ENCODE data around the gene MEMO1.

The MEMO1 gene

GRCh38 chr2:31937741-31938140 is 73.1 kb downstream of the MEMO1 start:
- TF ChIP-seq, protein P1, sequence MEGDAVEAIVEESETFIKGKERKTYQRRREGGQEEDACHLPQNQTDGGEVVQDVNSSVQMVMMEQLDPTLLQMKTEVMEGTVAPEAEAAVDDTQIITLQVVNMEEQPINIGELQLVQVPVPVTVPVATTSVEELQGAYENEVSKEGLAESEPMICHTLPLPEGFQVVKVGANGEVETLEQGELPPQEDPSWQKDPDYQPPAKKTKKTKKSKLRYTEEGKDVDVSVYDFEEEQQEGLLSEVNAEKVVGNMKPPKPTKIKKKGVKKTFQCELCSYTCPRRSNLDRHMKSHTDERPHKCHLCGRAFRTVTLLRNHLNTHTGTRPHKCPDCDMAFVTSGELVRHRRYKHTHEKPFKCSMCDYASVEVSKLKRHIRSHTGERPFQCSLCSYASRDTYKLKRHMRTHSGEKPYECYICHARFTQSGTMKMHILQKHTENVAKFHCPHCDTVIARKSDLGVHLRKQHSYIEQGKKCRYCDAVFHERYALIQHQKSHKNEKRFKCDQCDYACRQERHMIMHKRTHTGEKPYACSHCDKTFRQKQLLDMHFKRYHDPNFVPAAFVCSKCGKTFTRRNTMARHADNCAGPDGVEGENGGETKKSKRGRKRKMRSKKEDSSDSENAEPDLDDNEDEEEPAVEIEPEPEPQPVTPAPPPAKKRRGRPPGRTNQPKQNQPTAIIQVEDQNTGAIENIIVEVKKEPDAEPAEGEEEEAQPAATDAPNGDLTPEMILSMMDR (conservative IDR thresholded peaks at IDR 0.05; ENCODE audit: low read depth, low read length), result no peak
- DNase-seq (ENCODE audit: low read depth), result no peak
- no peak overlapping the region for H3K4me3 ChIP-seq (ENCODE audit: low read length)

GRCh38 chr2:31935370-31935769 is 75.4 kb downstream of the MEMO1 start:
- TF ChIP-seq, protein P1 (conservative IDR thresholded peaks at IDR 0.05; ENCODE audit: low read depth, low read length), result no peak
- DNase-seq (ENCODE audit: low read depth), result no peak
- no peak overlapping the region for H3K4me3 ChIP-seq (ENCODE audit: low read length)

DNA sequence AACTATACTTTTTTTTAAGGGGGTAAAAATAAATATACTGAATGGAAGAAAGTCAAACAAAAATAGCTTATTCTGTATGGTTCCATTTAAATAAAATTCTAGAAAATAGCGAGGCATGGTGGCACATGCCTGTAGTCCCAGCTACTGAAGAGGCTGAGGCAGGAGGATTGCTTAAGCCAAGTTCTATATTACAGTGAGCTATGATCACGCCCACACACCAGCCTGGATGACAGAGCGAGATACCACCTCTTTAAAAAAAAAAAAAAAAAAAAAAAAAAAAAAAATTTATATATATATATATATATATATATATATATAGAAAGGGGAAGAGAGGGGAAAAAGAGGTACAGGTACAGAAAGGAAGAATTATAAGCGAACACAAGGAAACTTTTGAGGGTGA is 77.7 kb downstream of the MEMO1 start:
- H3K4me3 ChIP-seq (ENCODE audit: low read length), result no peak overlapping the region
- DNase-seq (ENCODE audit: low read depth), result no peak
- TF ChIP-seq, protein P1 (conservative IDR thresholded peaks at IDR 0.05; ENCODE audit: low read depth, low read length), result no peak

DNA sequence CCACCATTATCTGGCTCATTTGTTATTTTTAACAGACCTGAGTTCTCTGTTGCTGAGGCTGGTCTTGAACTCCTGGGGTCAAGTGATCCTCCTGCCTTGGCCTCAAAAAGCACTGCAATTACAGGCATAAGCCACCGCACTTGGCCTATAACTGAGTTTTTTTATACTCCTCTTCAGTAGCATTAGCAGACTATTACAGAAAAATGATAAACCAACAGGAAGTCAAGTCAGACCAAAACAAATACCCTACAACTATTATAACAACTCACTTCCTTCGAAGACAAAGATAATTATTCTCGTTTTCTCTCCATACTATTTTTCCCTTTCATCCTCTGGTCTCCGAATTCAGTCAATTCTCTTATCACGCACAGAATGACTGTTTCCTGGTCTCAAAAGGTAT is 78.2 kb downstream of the MEMO1 start:
- TF ChIP-seq, protein P1 (conservative IDR thresholded peaks at IDR 0.05; ENCODE audit: low read depth, low read length), result no peak
- no peak overlapping the region for H3K4me3 ChIP-seq (ENCODE audit: low read length)
- no peak for DNase-seq (ENCODE audit: low read depth)

DNA sequence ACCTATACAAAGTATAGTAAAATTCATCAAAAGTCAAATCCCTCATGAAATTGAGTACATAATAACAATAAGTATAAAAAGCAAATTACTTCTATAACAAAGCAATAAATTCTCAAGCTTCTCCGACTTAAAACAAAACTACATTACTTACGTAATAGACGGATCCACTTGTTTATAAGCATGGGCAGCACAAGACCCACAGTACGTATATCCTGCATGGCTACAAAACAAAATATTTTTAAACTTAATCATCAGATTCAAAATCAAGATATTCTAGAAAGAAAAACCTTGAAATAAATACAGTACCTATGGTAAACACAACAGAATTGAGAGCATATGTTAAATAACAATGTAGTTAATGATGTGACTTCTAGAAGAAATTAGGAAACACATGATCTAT is 78.9 kb downstream of the MEMO1 start:
- TF ChIP-seq, protein P1 (conservative IDR thresholded peaks at IDR 0.05; ENCODE audit: low read depth, low read length), result no peak
- no peak for DNase-seq (ENCODE audit: low read depth)
- no peak overlapping the region for H3K4me3 ChIP-seq (ENCODE audit: low read length)

- no peak overlapping the region for H3K4me3 ChIP-seq (ENCODE audit: low read length)
- TF ChIP-seq, protein P1 (conservative IDR thresholded peaks at IDR 0.05; ENCODE audit: low read depth, low read length), result no peak
- no peak for DNase-seq (ENCODE audit: low read depth)
Observed at GRCh38 chr2:31925517-31925916, 85.3 kb downstream of the MEMO1 start.

DNA sequence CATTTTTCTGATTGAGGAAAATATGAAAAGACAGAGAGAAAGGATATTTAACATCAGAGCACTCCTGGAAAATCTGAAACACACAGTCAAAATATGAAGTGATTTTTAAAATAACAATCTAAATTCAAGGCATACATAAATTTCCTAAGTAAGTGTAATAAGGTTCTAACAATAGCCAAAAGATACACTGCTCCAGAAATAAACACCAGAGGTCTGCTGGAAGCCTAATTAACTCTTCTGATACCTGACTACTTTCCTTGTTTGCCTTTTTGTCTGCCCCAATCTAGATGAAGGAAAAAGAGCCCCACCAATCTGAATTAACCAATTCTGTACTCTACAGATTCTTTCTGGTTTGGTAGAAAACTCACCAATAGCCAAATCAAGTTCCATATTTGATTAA is 87.1 kb downstream of the MEMO1 start:
- H3K4me3 ChIP-seq (ENCODE audit: low read length), result no peak overlapping the region
- TF ChIP-seq, protein P1 (conservative IDR thresholded peaks at IDR 0.05; ENCODE audit: low read depth, low read length), result no peak
- DNase-seq (ENCODE audit: low read depth), result no peak

Measured in retinal pigment epithelial cell (primary cell).